ENCODE results near the gene GGTA1.
"Not testable (repeated sequence)": the region's sequence is repeated elsewhere in the genome, so short reads cannot be mapped to it uniquely, and the experiment has no call there.

Gene GGTA1

GRCh38 chr9:121464968-121465367, 34.7 kb downstream of the GGTA1 start:
- no peak overlapping the region for H3K4me3 ChIP-seq (ENCODE audit: low read depth, low read length)
- no peak for DNase-seq (ENCODE audit: low read depth, low spot score)
- TF ChIP-seq CTCF (IDR thresholded peaks at IDR 0.05; ENCODE audit: low read depth, low read length), result no peak
- in situ Hi-C loops (cut with HindIII; ENCODE audit: low sequenced_read_pairs), result no loop called here

GRCh38 chr9:121463026-121463807, 36.4 kb downstream of the GGTA1 start:
- DNase-seq (ENCODE audit: low read depth, low spot score), result no peak
- no peak overlapping the region for H3K4me3 ChIP-seq (ENCODE audit: low read depth, low read length)
- in situ Hi-C loops (cut with HindIII; ENCODE audit: low sequenced_read_pairs), result no loop called here
- peak; percentile 75 for TF ChIP-seq CTCF (IDR thresholded peaks at IDR 0.05; ENCODE audit: low read depth, low read length)

GRCh38 chr9:121459513-121459912, 40.1 kb downstream of the GGTA1 start:
- DNase-seq (ENCODE audit: low read depth, low spot score), result no peak
- in situ Hi-C loops (cut with HindIII; ENCODE audit: low sequenced_read_pairs), result no loop called here
- TF ChIP-seq CTCF (IDR thresholded peaks at IDR 0.05; ENCODE audit: low read depth, low read length), result no peak

GRCh38 chr9:121458449-121458848, 41.2 kb downstream of the GGTA1 start:
- H3K4me3 ChIP-seq (ENCODE audit: low read depth, low read length); in situ Hi-C loops (cut with HindIII; ENCODE audit: low sequenced_read_pairs); DNase-seq (ENCODE audit: low read depth, low spot score): not testable (repeated sequence)

More at GRCh38 chr9:121459513-121459912, 40.1 kb downstream of the GGTA1 start:
- H3K4me3 ChIP-seq (ENCODE audit: low read depth, low read length), result no peak overlapping the region

GRCh38 chr9:121455527-121456239, 44.0 kb downstream of the GGTA1 start:
- no peak overlapping the region for H3K4me3 ChIP-seq (ENCODE audit: low read depth, low read length)
- in situ Hi-C loops (cut with HindIII; ENCODE audit: low sequenced_read_pairs), result no loop called here
- DNase-seq (ENCODE audit: low read depth, low spot score), result no peak
- TF ChIP-seq CTCF (IDR thresholded peaks at IDR 0.05; ENCODE audit: low read depth, low read length), result no peak

GRCh38 chr9:121454972-121455371, 44.7 kb downstream of the GGTA1 start:
- no peak for DNase-seq (ENCODE audit: low read depth, low spot score)
- no peak for TF ChIP-seq CTCF (IDR thresholded peaks at IDR 0.05; ENCODE audit: low read depth, low read length)
- in situ Hi-C loops (cut with HindIII; ENCODE audit: low sequenced_read_pairs), result no loop called here
- no peak overlapping the region for H3K4me3 ChIP-seq (ENCODE audit: low read depth, low read length)
